Left ventricle myocardium inferior (tissue), 1 donor: ENCODE data around the gene SPATA3. TPM values are rescaled to one million over a fixed set of nuclear protein-coding genes. Genes with fewer than 3 reads are reported as not detected.

ENCODE experiments used
- DNase-seq: peaks from one replicate; pipeline ENCODE4 v3.0.0-alpha.2; 2020
- H3K27ac ChIP-seq: fragments of 200-600 bp; replicated peaks from 2 replicates; pipeline ENCODE4 v1.8.0; 2021
- H3K27me3 ChIP-seq: fragments of 200-600 bp; 2 replicates; pipeline ENCODE4 v1.8.0; 2021; ENCODE audit warnings: low read depth
- H3K36me3 ChIP-seq: fragments of 200-600 bp; 2 replicates; pipeline ENCODE4 v1.8.0; 2021
- H3K4me1 ChIP-seq: fragments of 200-600 bp; 2 replicates; pipeline ENCODE4 v1.8.0; 2021
- H3K4me3 ChIP-seq: fragments of 200-600 bp; 2 replicates; pipeline ENCODE4 v1.8.0; 2021; ENCODE audit warnings: mild to moderate bottlenecking, moderate library complexity
- H3K9me3 ChIP-seq: fragments of 200-600 bp; replicated peaks from 2 replicates; pipeline ENCODE4 v1.8.0; 2021
- intact Hi-C: fragments of 100-400 bp; cut with micrococcal nuclease; formaldehyde crosslinking; loops from one replicate; pipeline ENCODE4 v1.11.0; 2022
- total RNA-seq: library from RNA; stranded (reverse); fragmentation: NEBNext Ultra II Directional; extraction: Animal tissue kit (Norgen Biotek cat#: 25700); gene quantifications from one replicate; pipeline ENCODE4 v1.2.1, GENCODE V29; 2021
- TF ChIP-seq, protein P1 (sequence below): fragments of 200-600 bp; IDR thresholded peaks from 2 replicates; pipeline ENCODE4 v1.8.0; 2021; ENCODE audit warnings: antibody characterized with exemption, mild to moderate bottlenecking, borderline replicate concordance
- donor health status: DM: no; HTN: yes; CAD: no; lungs with severe emphysema.

Gene SPATA3
- total RNA-seq, 1 donor from 2014 or later: not detected

DNA sequence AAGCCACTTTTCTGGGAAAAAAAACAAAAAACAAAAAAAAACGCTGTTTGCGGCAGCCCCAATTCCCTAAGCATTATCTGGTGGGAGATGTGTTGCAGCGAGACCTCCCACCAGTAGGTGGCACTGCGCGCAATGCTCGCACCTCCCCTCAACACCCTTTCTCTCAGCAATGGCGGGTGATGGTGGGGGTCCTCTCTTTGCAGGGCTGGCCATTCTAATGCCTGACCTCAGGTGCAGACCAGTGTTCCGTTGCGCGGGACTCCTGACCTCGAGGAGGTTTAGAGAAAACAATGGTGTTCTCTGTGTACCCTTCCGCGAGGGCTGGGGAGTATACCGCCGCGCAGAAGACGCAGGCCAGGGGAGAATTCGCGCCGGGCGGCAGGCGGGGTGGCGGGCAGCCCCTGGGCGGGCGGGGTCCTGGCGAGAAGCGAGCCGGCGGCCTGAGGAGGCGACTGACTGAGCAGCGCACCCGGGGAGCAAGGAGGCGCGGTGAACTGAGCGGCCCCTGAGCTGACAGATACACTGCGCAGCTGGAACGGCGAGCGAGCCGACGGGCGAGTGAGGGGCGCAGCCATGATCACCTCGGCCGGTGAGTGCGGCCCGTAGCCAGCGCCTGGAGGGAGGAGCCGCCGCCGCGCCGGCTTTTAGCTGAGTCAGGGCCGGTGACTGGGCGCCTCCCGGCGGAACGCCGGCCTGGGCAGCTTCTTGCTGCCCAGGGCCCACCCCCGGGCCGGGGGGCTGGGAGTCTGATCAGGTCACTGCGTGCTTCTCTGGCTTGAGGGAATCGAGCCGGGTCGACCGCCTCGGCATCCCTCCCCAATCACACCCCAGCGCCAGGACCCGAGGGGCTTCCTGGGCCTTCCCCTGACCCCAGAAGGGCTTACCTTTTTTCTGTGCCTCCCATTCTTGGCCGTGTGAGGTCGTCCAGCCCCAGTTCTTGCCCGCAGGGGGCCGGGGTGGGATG is 60.8 kb downstream of the SPATA3 start, which contains the start of gene PSMD1:
Gene PSMD1, plus strand, starts transcription at position 415 of the 964 bp plus-strand sequence. Its CDS starts 159 bp downstream, at position 574.
- peaks cover 51% of the 10 kb centered on the region for H3K4me1 ChIP-seq
- H3K27ac ChIP-seq: peak within 1 kb of the TSS; percentile 98
- peak; percentile 94 for DNase-seq
- H3K4me3 ChIP-seq: peak within 1 kb of the TSS; percentile 100
- intact Hi-C loops: no loop called here
- H3K27me3 ChIP-seq: no peaks in the 10 kb centered on the region
- H3K36me3 ChIP-seq: peaks cover 5% of the 10 kb centered on the region
- TF ChIP-seq, protein P1, sequence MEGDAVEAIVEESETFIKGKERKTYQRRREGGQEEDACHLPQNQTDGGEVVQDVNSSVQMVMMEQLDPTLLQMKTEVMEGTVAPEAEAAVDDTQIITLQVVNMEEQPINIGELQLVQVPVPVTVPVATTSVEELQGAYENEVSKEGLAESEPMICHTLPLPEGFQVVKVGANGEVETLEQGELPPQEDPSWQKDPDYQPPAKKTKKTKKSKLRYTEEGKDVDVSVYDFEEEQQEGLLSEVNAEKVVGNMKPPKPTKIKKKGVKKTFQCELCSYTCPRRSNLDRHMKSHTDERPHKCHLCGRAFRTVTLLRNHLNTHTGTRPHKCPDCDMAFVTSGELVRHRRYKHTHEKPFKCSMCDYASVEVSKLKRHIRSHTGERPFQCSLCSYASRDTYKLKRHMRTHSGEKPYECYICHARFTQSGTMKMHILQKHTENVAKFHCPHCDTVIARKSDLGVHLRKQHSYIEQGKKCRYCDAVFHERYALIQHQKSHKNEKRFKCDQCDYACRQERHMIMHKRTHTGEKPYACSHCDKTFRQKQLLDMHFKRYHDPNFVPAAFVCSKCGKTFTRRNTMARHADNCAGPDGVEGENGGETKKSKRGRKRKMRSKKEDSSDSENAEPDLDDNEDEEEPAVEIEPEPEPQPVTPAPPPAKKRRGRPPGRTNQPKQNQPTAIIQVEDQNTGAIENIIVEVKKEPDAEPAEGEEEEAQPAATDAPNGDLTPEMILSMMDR: peak; percentile 95
- no peaks in the 10 kb centered on the region for H3K9me3 ChIP-seq

DNA sequence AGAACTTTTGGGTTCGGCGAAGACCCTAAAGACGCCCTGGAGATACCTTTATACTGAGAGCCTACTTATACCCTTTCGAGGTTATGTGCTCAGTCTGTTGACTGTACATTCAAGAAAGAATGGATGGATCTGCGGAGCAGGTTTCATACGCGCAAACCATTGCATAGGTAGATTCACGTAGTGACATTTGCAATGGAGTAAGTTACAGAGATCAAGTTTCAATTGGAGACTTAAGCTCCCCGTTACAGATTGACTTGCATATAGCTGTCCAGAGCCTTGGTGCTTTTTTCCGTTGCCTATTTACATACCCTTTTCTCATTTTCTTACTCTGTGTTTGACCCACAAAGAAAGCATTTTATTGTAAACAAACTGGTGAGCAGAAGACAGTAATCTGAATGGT is 61.7 kb downstream of the SPATA3 start:
- intact Hi-C loops: no loop called here
- Histone ChIP-seq H3K4me1 (peaks cover 45% of the 10 kb centered on the region), H3K27ac (peak overlapping the region; percentile 98), H3K9me3 (no peaks in the 10 kb centered on the region), H3K36me3 (peaks cover 12% of the 10 kb centered on the region), H3K4me3 (peak overlapping the region; percentile 100), H3K27me3 (no peaks in the 10 kb centered on the region)
- TF ChIP-seq, protein P1: no peak
- no peak for DNase-seq

Other genes with a start within 250 kb of the SPATA3 start
- gene ITM2C, start 131.2 kb upstream of the SPATA3 start, total RNA-seq: 25.5 TPM
- gene GPR55, start 70.9 kb upstream of the SPATA3 start, total RNA-seq: not detected
- 0.05 TPM for gene C2orf72, start 41.4 kb downstream of the SPATA3 start, total RNA-seq
- gene PSMD1, start 60.7 kb downstream of the SPATA3 start, total RNA-seq: 90.5 TPM
- 1.5 TPM for gene HTR2B, start 128.9 kb downstream of the SPATA3 start, total RNA-seq
- gene ARMC9, start 202.5 kb downstream of the SPATA3 start, total RNA-seq: 3.1 TPM